EH (cell line): Measurements from ENCODE around the gene HDAC4.
A peak's percentile ranks its signal among the peaks of the same experiment; 100 is the strongest.

Experiments used
- DNase-seq: peaks from one replicate; pipeline ENCODE4 v3.0.0-alpha.2; 2015; ENCODE audit warnings: low read depth

The HDAC4 gene

GRCh38 chr2:239107936-239108335 lies 292.9 kb downstream of the HDAC4 start:
- DNase-seq: no peak

DNA sequence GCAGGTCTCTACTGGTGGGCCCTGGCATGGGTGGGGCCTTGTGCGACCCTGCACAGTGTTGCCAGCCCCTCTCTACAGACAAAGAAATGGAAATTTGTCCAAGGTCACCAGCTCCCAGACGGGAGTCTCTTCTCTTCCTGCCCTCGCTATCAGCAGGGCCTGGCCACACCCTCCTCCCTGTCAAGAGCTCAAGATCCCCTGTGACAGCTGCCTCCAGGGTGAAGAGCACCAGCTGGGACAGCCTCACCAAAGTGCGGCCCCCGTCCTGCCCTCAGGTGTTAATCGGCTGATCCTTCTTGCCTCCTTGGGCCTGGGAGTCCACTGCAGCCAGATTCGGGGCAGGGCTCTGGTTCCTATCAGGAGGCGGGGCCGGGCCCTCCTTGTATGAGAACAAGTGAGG lies 293.9 kb downstream of the HDAC4 start:
- DNase-seq: no peak

DNA sequence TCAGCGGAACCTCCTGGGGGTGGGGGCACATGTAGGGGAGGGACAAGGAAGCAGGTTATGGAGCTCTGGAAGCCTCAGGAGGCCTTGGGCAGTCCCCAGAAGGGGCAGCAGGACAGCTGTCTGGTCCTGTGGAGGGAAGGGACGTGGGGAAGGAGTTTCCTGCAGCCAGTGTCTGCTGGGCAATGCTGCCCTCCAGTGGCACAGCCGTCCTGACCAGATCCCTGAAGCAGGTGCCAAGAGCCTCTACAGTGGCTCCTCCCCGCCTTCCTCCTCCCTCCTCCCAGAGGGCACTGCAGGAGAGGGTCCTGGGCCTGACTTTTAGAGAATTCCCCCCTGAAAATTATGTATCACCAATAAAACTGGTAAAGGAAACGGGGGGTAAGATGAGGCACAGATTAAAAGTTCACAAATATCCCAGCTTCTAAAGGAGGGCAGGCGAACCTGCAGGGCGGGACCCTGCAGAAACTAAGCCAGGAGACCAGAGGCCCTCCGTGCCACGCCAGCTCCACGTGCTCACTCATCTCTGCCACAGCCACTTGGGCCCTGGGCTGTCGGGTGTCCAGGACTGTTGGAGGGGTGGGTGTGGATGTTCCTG lies 294.4 kb downstream of the HDAC4 start:
- DNase-seq: peak; percentile 80

DNA sequence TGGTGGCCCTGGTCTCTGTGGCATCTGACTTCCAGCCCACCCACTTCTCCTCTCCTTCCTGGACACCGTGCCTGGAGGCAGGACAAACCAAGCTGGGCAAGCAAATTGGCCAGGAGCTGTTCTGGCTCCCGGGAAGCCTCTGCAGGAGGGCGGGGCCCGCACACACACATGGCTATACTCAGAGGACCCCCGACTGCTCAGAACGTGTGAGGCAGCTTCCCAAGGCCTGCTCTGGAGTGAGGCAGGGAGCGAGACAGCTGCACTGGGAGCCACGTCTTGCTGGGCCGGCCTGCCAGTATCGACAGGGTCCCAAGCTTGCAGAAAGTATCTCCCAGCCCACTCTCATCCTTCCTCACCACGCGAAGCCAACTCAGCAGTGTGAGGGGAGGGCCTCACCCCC lies 295.6 kb downstream of the HDAC4 start:
- DNase-seq: no peak

DNA sequence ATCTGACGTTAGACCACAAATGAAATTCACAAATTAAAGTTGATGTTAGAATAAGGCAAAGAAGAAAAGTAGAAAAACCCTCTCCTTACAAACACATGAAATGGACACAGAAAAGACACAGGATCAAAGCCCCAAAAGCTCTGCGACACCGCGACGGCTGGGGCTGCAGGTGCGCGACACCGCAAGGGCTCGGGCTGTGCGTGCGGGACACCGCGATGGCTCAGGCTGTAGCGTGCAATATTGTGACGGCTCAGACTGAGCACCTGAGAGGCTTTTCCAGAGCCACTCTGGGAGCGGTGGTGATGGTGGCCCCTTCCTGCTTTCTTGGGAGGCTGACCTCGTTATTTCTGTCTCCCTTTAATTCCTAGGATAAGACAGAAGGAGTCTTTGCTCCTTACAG lies 296.0 kb downstream of the HDAC4 start:
- no peak for DNase-seq

DNA sequence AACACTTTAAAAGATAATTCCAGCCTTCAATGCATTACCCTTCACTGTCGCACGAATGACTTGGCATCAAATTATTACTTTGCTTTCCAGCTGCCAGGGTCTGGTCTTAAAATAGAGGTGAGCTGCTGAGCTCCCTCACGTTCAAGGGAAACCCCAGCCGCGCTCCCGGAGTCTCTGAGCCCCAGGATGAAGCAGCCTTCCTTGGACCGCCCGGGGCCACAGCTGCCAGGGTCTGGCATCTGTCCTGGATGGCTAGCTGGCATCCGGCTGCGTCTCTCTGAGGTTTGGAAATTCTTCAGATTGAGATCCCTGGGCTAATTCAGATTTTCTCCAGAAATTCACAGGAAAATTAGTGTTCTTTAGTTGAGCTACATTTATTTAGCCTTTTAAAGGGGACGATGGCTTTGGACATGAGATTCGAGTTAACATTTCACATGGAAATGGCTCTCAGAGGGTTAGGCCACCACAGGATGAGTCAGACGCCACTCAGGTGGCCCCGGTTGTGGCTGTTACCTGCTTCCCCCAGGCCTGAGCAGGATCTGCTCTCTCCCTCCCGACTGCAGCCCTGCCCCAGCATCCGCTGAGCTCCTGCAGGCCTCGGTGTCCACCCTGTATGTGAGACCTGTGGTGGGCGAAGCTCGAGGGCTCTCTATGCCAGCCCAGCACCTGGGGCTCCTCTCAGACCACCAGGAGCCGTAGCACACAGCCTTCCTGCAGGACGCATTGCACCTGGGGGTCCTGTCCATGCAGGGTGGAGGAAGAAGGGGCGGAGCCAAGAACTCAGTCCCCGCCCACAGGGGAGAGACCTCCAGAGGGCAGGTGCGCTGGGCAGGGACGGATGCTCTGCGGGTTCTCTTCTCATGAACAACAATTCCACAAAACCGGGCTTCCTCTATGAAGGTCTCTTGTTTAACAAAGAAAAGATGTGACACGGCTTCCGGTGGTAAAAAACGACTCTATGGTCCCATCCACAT lies 297.4 kb downstream of the HDAC4 start:
- DNase-seq: no peak

GRCh38 chr2:239102266-239102665 lies 298.6 kb downstream of the HDAC4 start:
- no peak for DNase-seq

- DNase-seq: no peak
These were observed 299.0 kb downstream of the HDAC4 start for GRCh38 chr2:239101807-239102206.

DNA sequence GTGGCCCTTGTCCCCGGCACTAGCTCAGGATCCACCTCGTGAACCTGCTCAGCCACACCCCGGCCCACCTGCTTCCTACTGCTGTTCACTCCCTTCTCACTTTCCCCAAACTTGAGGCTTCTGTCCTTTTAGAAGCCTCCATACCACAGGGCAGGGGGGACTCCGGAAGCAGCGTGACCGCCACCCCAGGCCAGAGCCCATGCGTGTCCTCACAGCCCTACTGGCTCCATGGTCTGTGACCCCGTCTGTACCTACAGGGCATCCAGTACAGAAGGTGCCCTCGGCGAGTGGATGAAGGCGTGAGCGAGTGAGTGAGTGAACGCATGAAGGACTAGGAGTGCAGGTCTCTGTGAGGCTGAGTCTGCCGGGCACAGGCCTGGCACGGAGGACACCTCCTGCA lies 299.7 kb downstream of the HDAC4 start:
- no peak for DNase-seq

GRCh38 chr2:239099474-239099873 lies 301.3 kb downstream of the HDAC4 start:
- DNase-seq: no peak

- DNase-seq: peak; percentile 84
These were observed 302.4 kb downstream of the HDAC4 start for GRCh38 chr2:239098288-239098970.

GRCh38 chr2:239097428-239097696 lies 303.5 kb downstream of the HDAC4 start:
- DNase-seq: no peak

DNA sequence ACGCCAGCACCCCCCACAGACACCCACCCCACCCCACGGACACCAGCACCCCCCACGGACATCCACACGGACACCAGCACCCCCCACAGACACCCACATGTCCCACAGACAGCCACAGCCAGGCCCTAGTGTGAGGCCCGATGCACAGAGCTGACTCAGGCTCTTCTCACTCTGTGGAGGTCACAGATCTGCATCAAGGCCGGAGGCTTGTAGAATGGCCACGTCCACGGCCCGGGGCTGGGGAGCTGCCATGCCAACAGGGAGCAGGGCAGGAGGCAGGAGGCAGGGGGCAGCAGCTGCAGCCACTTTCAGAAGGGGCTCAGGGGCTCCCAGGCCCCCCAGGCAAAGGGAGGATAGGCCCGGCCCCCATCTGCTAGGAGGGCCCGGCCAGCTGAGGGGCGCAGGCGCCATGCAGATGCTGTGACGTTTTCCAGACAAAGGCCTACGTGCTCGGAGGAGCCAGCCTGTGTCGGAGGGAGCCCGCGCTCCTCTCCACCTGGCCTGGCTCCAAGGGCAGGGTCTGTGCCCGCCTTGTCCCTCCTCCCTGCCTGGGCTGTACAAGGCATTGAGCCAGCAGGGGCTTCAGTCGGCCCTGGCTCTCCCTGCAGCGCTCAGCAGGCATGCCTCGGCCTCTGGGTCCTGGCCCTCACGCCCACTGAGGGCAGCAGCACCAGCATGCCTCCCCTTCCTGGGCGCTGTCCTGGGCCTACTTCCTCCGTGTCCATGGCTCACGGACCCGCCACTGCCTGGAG lies 304.0 kb downstream of the HDAC4 start:
- no peak for DNase-seq

GRCh38 chr2:239095460-239096081 lies 305.2 kb downstream of the HDAC4 start:
- DNase-seq: no peak

DNA sequence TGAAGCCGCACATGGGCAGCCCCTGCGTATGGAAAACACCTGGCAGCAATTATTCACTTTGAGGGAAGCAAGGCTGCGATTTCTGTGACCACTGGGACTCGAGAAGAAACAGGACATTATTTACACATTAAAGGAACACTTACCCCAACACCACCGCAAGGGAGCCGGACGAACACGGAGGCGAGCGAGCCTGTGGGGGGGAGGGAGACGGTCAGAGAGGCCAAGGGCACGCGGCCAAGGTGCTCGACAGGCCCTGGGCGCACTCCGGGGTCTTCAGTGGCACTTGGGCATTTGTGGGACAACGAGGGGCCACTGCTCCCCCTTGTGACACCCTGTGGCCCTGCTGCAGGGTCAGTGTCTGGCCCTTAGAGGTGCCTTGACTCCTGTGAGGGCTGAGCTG lies 306.0 kb downstream of the HDAC4 start:
- no peak for DNase-seq

GRCh38 chr2:239093952-239094351 lies 306.9 kb downstream of the HDAC4 start:
- no peak for DNase-seq

GRCh38 chr2:239093542-239093941 lies 307.3 kb downstream of the HDAC4 start:
- no peak for DNase-seq

DNA sequence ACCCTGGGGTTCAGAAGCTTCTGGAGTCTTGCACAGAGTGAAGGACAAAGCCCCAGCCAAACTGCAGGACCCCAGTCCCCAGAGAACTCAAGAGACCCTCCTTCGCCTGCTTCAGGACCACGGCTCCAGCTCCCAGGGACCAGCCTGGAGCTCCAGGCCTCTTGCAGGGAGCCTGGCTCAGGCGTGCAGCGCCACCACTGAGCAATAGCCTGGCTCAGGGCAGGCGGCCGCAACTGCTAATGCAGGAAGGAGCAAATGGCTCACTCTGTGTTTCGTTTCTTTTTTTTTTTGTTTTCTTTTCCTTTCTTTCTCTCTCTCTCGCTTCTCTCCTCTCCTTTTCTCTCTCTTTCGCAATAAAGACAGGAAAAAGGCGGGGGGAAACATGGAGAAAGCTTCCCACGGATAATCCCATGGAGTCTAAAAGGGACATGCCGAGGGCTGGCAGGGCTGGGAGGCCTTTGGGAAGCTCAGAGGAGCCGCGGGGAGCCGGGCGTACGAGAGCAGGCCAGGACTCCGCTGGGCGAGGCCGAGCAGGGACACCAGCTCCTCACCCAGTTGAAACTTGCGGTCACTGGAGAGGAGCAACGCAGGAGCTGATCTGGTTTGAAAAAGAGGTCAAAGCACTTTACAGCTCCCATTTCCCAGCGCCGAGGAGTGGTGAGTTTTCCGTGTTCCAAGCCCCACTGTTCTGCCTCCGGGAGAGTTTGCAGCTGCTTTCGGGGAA lies 308.1 kb downstream of the HDAC4 start:
- DNase-seq: no peak

DNA sequence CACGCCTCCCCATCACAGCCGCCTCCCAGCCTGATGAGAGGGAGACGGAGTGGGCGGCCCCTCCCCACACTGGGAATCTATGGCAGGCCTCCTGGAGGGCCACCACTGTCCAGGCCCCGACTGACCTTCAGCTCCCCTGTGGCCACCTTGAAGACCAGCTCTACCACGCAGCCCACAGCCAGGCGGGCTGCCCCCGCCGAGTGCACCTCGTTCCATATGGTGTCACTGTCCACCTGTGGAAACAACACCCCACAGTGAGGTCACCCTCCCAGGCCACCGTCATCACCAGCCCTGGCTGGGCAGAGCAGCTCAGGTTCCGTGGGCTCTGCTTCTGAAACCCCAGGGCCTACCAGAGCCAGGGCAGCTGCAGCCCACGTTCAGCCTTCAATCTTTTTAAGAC lies 310.9 kb downstream of the HDAC4 start:
- DNase-seq: no peak

GRCh38 chr2:239087046-239087710 lies 313.6 kb downstream of the HDAC4 start:
- peak; percentile 16 for DNase-seq
